ENCODE results near the gene ATP9A. TPM values are rescaled to one million over a fixed set of nuclear protein-coding genes. Genes with fewer than 3 reads are reported as not detected.
A peak's percentile ranks its signal among the peaks of the same experiment; 100 is the strongest.
"Not testable (repeated sequence)": the region's sequence is repeated elsewhere in the genome, so short reads cannot be mapped to it uniquely, and the experiment has no call there.

ATP9A gene
- total and polyA plus RNA-seq, 2 donors (not counting 1 experiment from before 2014, with no cell fraction given), result 23.3 to 96.3 TPM

DNA sequence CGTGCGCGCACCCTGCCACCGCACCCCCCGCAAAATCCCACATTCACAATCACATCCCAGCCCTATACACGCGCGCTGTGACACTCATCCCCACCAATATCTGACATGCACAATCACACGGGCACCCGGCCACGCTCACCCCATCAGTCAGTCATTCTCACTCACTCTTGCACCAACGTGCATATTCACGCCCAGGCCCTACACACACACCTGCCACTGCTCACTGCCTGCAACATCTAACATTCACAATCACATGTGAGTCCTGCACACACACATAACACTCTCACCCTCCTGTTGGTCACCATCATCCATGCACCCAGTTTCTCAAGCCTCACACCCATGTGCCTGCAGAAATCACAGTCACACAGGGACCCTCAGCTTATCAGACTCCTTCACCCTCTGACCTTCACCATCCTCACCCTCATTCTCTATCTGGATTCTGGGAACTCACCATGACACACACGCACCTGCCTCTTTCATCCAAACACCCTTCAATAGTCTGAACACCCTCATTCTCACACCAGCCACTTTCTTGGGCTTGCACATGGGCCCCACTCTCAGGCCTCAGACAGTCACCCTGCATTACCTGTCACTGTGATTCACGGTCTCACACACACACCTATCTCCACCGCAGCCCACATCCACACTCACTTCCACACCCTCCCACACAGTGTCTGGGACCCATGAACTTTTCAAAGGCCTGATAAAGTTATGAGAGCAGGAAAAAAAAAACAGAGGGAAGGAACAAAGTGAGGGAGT, 748 bp upstream of the ATP9A start:
- H3K4me3 ChIP-seq (replicated peaks in 1 of 4; ENCODE audit: control extremely low read depth in 1 of 4, insufficient read depth in 1 of 4, low read depth in 3 of 4, low read length in 4 of 4), result peak overlapping the region in 3 of 4 experiments; percentile 21 to 44 (median 37)
- H3K4me2 ChIP-seq (ENCODE audit: extremely low read depth, insufficient read depth, low read length), result peak overlapping the region; percentile 35
- H3K4me1 ChIP-seq (ENCODE audit: control insufficient read depth, extremely low read depth, insufficient read depth, low read length), result no peaks in the 10 kb centered on the region
- H3K27ac ChIP-seq (ENCODE audit: insufficient read depth, low read length), result no peak overlapping the region
- DNase-seq (ENCODE audit: low read depth in 2 of 2), result peak in 1 of 2 donors; percentile 13
- H3K9me3 ChIP-seq (ENCODE audit: control insufficient read depth, insufficient read depth, low read depth, low read length), result no peaks in the 10 kb centered on the region
- H2AFZ ChIP-seq (ENCODE audit: low read length), result peak overlapping the region; percentile 49
- no peaks in the 10 kb centered on the region for H3K36me3 ChIP-seq (ENCODE audit: control insufficient read depth, insufficient read depth, low read length)
- H3K79me2 ChIP-seq (ENCODE audit: control insufficient read depth, insufficient read depth, low read length), result no peaks in the 10 kb centered on the region
- no peak for TF ChIP-seq EZH2 (IDR thresholded peaks at IDR 0.05; ENCODE audit: low read length, missing control alignments)
- TF ChIP-seq, protein P1, sequence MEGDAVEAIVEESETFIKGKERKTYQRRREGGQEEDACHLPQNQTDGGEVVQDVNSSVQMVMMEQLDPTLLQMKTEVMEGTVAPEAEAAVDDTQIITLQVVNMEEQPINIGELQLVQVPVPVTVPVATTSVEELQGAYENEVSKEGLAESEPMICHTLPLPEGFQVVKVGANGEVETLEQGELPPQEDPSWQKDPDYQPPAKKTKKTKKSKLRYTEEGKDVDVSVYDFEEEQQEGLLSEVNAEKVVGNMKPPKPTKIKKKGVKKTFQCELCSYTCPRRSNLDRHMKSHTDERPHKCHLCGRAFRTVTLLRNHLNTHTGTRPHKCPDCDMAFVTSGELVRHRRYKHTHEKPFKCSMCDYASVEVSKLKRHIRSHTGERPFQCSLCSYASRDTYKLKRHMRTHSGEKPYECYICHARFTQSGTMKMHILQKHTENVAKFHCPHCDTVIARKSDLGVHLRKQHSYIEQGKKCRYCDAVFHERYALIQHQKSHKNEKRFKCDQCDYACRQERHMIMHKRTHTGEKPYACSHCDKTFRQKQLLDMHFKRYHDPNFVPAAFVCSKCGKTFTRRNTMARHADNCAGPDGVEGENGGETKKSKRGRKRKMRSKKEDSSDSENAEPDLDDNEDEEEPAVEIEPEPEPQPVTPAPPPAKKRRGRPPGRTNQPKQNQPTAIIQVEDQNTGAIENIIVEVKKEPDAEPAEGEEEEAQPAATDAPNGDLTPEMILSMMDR (conservative IDR thresholded peaks at IDR 0.05 in 1 of 2, IDR thresholded peaks at IDR 0.05 in 1 of 2; ENCODE audit: low read depth in 1 of 2, low read length in 2 of 2), result peak in 1 of 2 donors; percentile 14
- H3K27me3 ChIP-seq (ENCODE audit: control insufficient read depth, insufficient read depth, low read length), result no peaks in the 10 kb centered on the region
- H4K20me1 ChIP-seq (ENCODE audit: control insufficient read depth, extremely low read depth, insufficient read depth, low read length), result no peaks in the 10 kb centered on the region
- H3K9ac ChIP-seq (ENCODE audit: insufficient read depth, low read length), result no peak overlapping the region

DNA sequence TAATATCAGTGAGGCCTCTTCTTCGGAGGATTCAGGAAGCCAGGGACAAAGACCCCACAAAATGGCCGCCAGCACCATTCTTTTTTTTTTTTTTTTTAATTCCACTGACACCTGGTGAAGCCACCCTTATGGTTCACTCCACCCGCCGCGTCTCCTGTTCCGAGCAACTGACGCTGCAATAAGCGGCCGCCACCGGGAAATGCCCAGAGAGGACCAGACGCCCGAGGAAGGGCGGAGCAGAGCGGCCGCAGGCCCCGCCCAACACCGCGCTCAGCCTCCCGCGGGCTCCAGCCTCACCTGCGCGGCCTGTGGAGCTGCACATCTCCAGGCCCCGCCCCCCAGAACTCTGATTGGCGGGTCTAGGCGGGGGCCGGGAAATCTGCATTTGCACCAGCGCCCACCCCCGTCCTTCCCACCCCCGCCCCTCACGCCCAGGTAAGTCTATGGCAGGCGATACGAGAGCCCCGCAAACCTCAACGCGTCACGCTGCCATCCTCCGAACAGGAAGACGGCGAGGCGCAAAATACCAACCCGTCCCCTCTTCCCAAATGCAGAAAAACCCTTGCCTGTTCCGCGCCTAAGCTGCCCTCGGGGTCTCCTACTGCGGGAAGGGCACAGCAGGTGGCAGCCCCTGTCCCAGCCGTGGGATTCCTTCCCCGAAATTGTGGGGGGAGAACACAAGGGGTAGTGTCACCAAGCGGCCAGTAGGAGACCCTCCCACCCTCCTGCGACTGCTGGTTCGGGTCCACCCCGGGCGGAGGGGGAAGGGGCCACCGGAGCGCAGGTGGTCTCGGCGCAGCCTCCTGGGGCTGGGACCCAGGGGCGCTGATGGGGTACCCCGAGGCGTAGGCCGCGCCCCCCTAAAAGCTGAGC, 960 bp downstream of the ATP9A start:
- DNase-seq (ENCODE audit: low read depth in 2 of 2), result peak; percentile 25 to 36
- peak overlapping the region; percentile 68 for H3K9ac ChIP-seq (ENCODE audit: insufficient read depth, low read length)
- peak overlapping the region; percentile 49 for H3K27ac ChIP-seq (ENCODE audit: insufficient read depth, low read length)

DNA sequence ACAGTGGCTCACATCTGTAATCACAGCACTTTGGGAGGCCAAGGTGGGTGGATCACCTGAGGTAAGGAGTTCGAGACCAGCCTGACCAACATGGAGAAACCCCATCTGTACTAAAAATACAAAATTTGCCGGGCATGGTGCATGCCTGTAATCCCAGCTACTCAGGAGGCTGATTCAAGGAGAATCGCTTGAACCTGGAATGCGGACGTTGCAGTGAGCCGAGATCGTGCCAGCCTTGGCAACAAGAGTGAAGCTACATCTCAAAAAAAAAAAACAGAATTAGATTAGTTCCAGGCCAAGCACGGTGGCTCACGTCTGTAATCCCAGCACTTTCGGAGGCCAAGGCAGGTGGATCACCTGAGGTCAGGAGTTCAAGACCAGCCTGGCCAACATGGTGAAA, 2.8 kb downstream of the ATP9A start:
- H3K9me3 ChIP-seq (ENCODE audit: control insufficient read depth, insufficient read depth, low read depth, low read length); DNase-seq (ENCODE audit: low read depth in 2 of 2); H3K9ac ChIP-seq (ENCODE audit: insufficient read depth, low read length); H4K20me1 ChIP-seq (ENCODE audit: control insufficient read depth, extremely low read depth, insufficient read depth, low read length); H3K4me2 ChIP-seq (ENCODE audit: extremely low read depth, insufficient read depth, low read length); H3K79me2 ChIP-seq (ENCODE audit: control insufficient read depth, insufficient read depth, low read length); H3K36me3 ChIP-seq (ENCODE audit: control insufficient read depth, insufficient read depth, low read length); H3K4me3 ChIP-seq (replicated peaks in 1 of 4; ENCODE audit: control extremely low read depth in 1 of 4, insufficient read depth in 1 of 4, low read depth in 3 of 4, low read length in 4 of 4); H3K4me1 ChIP-seq (ENCODE audit: control insufficient read depth, extremely low read depth, insufficient read depth, low read length); H3K27ac ChIP-seq (ENCODE audit: insufficient read depth, low read length); H2AFZ ChIP-seq (ENCODE audit: low read length); H3K27me3 ChIP-seq (ENCODE audit: control insufficient read depth, insufficient read depth, low read length): not testable (repeated sequence)

More for the DNA sequence above, 960 bp downstream of the ATP9A start:
- H3K27me3 ChIP-seq (ENCODE audit: control insufficient read depth, insufficient read depth, low read length), result no peaks in the 10 kb centered on the region
- no peaks in the 10 kb centered on the region for H3K36me3 ChIP-seq (ENCODE audit: control insufficient read depth, insufficient read depth, low read length)
- H2AFZ ChIP-seq (ENCODE audit: low read length), result peak overlapping the region; percentile 76
- no peaks in the 10 kb centered on the region for H3K4me1 ChIP-seq (ENCODE audit: control insufficient read depth, extremely low read depth, insufficient read depth, low read length)
- TF ChIP-seq, protein P1 (conservative IDR thresholded peaks at IDR 0.05 in 1 of 2, IDR thresholded peaks at IDR 0.05 in 1 of 2; ENCODE audit: low read depth in 1 of 2, low read length in 2 of 2), result peak; percentile 22 to 34
- TF ChIP-seq EZH2 (IDR thresholded peaks at IDR 0.05; ENCODE audit: low read length, missing control alignments), result no peak
- H3K79me2 ChIP-seq (ENCODE audit: control insufficient read depth, insufficient read depth, low read length), result no peaks in the 10 kb centered on the region
- peak overlapping the region; percentile 94 for H3K4me2 ChIP-seq (ENCODE audit: extremely low read depth, insufficient read depth, low read length)
- H4K20me1 ChIP-seq (ENCODE audit: control insufficient read depth, extremely low read depth, insufficient read depth, low read length), result no peaks in the 10 kb centered on the region
- no peaks in the 10 kb centered on the region for H3K9me3 ChIP-seq (ENCODE audit: control insufficient read depth, insufficient read depth, low read depth, low read length)
- H3K4me3 ChIP-seq (replicated peaks in 1 of 4; ENCODE audit: control extremely low read depth in 1 of 4, insufficient read depth in 1 of 4, low read depth in 3 of 4, low read length in 4 of 4), result peak overlapping the region; percentile 85 to 94 (median 88)
